ENCODE data around the gene IRF7. TPM values are rescaled to one million over a fixed set of nuclear protein-coding genes. Genes with fewer than 3 reads are reported as not detected.

Gene IRF7
- total and polyA plus RNA-seq, 2 donors from 2014 or later = 21.5 to 36.7 TPM

DNA sequence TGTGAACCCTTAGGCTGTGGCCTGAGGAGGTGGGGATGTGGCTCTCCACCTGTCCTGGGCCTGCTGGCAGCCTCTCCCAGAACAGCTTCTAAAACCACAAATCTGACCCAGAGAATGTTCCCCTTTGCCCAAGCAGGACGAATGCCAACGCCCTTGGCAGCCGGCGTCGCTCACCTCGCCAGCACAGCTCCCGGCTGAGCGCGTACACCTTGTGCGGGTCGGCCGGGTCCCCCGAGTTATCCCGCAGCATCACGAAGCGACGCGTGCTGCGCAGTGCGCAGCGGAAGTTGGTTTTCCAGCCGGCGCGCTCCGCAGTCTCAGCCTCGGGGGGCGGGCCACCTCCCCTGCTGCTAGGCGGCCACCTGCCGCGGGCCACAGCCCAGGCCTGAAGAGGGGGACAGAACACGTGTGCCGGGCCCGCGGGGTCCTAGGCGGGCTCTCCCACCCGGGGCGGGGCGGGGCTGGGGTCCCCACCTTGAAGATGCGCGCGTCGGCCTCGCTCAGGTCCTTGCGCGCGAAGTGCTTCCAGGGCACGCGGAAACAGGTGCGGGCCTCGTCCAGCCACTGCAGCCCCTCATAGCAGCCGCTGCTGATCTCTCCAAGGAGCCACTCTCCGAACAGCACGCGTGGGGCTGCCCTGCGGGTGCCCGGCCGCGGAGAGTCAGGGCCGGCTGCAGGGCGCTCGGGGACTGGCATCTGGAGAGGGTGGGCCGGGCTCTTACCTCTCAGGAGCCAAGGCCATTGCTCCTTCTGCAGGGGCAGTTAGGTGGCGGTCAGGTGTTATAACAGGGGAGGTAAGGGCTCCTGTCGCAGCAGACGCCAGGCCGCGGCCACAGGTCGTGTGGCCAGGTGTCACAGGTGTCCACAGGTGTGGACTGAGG is 887 bp downstream of the IRF7 start:
- no peaks in the 10 kb centered on the region for H3K9me3 ChIP-seq (ENCODE audit: control insufficient read depth in 2 of 3, insufficient read depth in 1 of 3, low read length in 3 of 3)
- H3K4me3 ChIP-seq (ENCODE audit: low read length in 3 of 3) = peak overlapping the region; percentile 60 to 84 (median 83)
- no peaks in the 10 kb centered on the region for H3K27me3 ChIP-seq (ENCODE audit: control insufficient read depth, insufficient read depth, low read length)
- H3K36me3 ChIP-seq (ENCODE audit: control insufficient read depth in 2 of 3, insufficient read depth in 3 of 3, low read length in 3 of 3) = peaks cover 0 to 30% (median 12%) of the 10 kb centered on the region in 3 donors
- H3K9ac ChIP-seq (ENCODE audit: low read length in 3 of 3) = peak overlapping the region; percentile 47 to 97 (median 92)
- FAIRE-seq (no peak), DNase-seq (peak in 2 of 5 donors; percentile 70 to 84)
- H3K4me1 ChIP-seq (ENCODE audit: control insufficient read depth in 2 of 3, insufficient read depth in 2 of 3, low read depth in 1 of 3, low read length in 3 of 3) = peaks cover 0 to 16% (median 0%) of the 10 kb centered on the region in 3 donors
- H3K27ac ChIP-seq (ENCODE audit: low read depth in 2 of 2, low read length in 2 of 2) = peak overlapping the region; percentile 96 to 97
- intact Hi-C loops (cut with DNase I) = no loop called here
- TF ChIP-seq, protein P1, sequence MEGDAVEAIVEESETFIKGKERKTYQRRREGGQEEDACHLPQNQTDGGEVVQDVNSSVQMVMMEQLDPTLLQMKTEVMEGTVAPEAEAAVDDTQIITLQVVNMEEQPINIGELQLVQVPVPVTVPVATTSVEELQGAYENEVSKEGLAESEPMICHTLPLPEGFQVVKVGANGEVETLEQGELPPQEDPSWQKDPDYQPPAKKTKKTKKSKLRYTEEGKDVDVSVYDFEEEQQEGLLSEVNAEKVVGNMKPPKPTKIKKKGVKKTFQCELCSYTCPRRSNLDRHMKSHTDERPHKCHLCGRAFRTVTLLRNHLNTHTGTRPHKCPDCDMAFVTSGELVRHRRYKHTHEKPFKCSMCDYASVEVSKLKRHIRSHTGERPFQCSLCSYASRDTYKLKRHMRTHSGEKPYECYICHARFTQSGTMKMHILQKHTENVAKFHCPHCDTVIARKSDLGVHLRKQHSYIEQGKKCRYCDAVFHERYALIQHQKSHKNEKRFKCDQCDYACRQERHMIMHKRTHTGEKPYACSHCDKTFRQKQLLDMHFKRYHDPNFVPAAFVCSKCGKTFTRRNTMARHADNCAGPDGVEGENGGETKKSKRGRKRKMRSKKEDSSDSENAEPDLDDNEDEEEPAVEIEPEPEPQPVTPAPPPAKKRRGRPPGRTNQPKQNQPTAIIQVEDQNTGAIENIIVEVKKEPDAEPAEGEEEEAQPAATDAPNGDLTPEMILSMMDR (IDR thresholded peaks at IDR 0.05; ENCODE audit: borderline replicate concordance, extremely low read depth, insufficient read depth) = no peak

DNA sequence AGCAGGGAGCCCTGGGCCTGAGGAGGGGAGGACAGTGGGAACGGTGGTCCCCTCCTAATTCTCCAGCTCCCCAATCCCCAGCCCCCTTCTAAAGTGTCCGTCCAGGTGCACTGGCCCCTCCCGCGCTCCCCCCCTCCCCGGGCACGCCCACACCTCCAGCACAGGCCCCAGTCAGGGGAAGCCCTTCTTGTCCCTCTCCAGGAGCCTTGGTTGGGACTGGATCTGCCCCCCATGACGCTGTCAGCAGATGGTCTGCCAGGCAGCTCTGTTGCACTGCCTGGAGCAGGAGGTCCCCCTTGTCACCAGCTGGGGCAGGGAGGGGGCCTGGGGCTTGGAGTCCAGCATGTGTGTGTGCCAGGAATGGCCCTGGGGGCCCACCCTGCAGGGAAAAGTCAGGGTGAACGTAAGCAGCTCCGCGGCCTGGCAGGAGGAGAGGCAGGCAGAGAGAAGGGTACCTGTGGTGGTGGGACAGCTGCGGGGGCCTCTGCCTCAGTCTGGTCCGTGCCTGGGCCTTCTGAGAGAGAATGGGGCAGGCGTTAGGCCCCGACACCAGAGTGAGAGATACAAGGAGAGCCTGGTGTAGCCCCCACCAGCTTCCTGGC is 1.6 kb downstream of the IRF7 start:
- H3K36me3 ChIP-seq (ENCODE audit: control insufficient read depth in 2 of 3, insufficient read depth in 3 of 3, low read length in 3 of 3) = peaks cover 0 to 30% (median 12%) of the 10 kb centered on the region in 3 donors
- no peak for FAIRE-seq
- peak overlapping the region in 1 of 3 donors; percentile 13 for H3K4me3 ChIP-seq (ENCODE audit: low read length in 3 of 3)
- H3K27me3 ChIP-seq (ENCODE audit: control insufficient read depth, insufficient read depth, low read length) = no peaks in the 10 kb centered on the region
- H3K9ac ChIP-seq (ENCODE audit: low read length in 3 of 3) = no peak overlapping the region
- DNase-seq = peak in 1 of 5 donors; percentile 78
- intact Hi-C loops (cut with DNase I) = no loop called here
- no peaks in the 10 kb centered on the region for H3K9me3 ChIP-seq (ENCODE audit: control insufficient read depth in 2 of 3, insufficient read depth in 1 of 3, low read length in 3 of 3)
- peak overlapping the region in 1 of 2 donors; percentile 43 for H3K27ac ChIP-seq (ENCODE audit: low read depth in 2 of 2, low read length in 2 of 2)
- H3K4me1 ChIP-seq (ENCODE audit: control insufficient read depth in 2 of 3, insufficient read depth in 2 of 3, low read depth in 1 of 3, low read length in 3 of 3) = peaks cover 0 to 16% (median 0%) of the 10 kb centered on the region in 3 donors
- TF ChIP-seq, protein P1 (IDR thresholded peaks at IDR 0.05; ENCODE audit: borderline replicate concordance, extremely low read depth, insufficient read depth) = no peak

DNA sequence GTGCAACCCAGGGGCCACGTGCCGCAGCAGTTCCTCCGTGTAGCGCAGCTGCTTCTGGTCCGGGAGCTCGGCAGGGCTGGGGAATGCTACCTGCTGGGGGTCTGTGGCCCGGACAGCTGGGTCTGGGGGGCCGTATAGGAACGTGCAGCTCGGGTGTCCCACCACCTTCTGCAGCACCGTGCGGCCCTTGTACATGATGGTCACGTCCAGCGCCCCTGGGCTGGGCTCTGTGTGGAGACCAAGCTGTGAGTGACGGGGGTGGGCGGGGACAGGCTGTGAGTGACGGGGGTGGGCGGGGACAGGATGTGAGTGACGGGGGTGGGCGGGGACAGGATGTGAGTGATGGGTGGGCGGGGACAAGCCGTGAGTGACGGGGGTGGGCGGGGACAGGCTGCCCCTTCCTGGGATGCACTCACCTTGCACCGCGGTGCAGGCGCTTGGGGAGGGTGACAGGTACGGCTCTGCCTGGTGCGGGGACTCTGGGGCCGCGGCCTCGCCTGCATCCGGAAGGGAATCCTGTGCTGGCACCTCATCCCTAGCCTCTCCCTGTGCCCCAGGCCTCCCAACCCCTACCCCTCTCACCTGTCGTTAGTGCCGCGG is 2.3 kb downstream of the IRF7 start:
- H3K27me3 ChIP-seq (ENCODE audit: control insufficient read depth, insufficient read depth, low read length) = no peaks in the 10 kb centered on the region
- FAIRE-seq (no peak), DNase-seq (peak in 4 of 5 donors; percentile 66 to 91 (median 85))
- TF ChIP-seq, protein P1 (IDR thresholded peaks at IDR 0.05; ENCODE audit: borderline replicate concordance, extremely low read depth, insufficient read depth) = no peak
- H3K9me3 ChIP-seq (ENCODE audit: control insufficient read depth in 2 of 3, insufficient read depth in 1 of 3, low read length in 3 of 3) = no peaks in the 10 kb centered on the region
- peaks cover 0 to 16% (median 0%) of the 10 kb centered on the region in 3 donors for H3K4me1 ChIP-seq (ENCODE audit: control insufficient read depth in 2 of 3, insufficient read depth in 2 of 3, low read depth in 1 of 3, low read length in 3 of 3)
- H3K27ac ChIP-seq (ENCODE audit: low read depth in 2 of 2, low read length in 2 of 2) = no peak overlapping the region
- peaks cover 0 to 30% (median 12%) of the 10 kb centered on the region in 3 donors for H3K36me3 ChIP-seq (ENCODE audit: control insufficient read depth in 2 of 3, insufficient read depth in 3 of 3, low read length in 3 of 3)
- no peak overlapping the region for H3K9ac ChIP-seq (ENCODE audit: low read length in 3 of 3)
- intact Hi-C loops (cut with DNase I) = no loop called here
- no peak overlapping the region for H3K4me3 ChIP-seq (ENCODE audit: low read length in 3 of 3)

All from kidney (tissue), 14 donors.